ENCODE results near the gene MYPOP.

DNA sequence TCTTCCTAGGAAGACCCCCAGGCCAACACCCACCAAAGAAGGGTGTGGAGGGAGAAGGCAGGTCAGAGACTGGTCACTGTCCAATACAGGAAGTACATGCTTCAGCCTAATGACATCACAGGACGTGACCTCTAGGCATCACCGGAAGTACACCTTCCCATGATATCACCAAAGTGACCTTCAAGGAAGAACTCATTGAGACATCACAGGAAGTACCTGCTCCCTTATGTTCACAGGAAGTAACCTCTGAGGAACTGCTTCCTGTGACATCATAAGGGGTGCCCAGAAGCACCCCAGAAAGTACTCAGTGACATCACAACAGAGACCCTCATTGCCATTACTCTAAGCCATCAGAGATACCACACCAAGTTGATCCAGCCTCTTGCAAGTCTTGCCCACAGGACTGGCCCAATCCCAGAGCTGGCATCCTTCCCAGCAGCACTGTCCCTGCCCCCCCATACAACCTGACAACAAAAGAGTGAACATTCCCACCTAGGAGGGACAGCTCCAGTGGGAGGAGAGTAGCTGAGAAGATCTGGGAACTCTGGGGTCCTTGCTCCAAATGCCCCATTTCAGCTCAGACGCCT is 36.4 kb upstream of the MYPOP start:
- TF ChIP-seq, protein P1, sequence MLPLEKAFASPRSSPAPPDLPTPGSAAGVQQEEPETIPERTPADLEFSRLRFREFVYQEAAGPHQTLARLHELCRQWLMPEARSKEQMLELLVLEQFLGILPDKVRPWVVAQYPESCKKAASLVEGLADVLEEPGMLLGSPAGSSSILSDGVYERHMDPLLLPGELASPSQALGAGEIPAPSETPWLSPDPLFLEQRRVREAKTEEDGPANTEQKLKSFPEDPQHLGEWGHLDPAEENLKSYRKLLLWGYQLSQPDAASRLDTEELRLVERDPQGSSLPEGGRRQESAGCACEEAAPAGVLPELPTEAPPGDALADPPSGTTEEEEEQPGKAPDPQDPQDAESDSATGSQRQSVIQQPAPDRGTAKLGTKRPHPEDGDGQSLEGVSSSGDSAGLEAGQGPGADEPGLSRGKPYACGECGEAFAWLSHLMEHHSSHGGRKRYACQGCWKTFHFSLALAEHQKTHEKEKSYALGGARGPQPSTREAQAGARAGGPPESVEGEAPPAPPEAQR (tag by site-specific recombination; IDR thresholded peaks at IDR 0.05) = no peak
- TF ChIP-seq ZFP37 (tag by site-specific recombination; IDR thresholded peaks at IDR 0.05) (no peak), KLF16 (tag by site-specific recombination; IDR thresholded peaks at IDR 0.05) (no peak), PRDM1 (tag by site-specific recombination; IDR thresholded peaks at IDR 0.05) (no peak), ZNF660 (tag by site-specific recombination; IDR thresholded peaks at IDR 0.05) (no peak), KLF1 (tag by site-specific recombination; IDR thresholded peaks at IDR 0.05) (no peak), ZNF239 (tag by site-specific recombination; IDR thresholded peaks at IDR 0.05) (no peak), BCL11A (tag by site-specific recombination; IDR thresholded peaks at IDR 0.05; ENCODE audit: low read depth) (no peak), ZNF558 (tag by site-specific recombination; IDR thresholded peaks at IDR 0.05) (no peak)
- TF ChIP-seq, protein P2, sequence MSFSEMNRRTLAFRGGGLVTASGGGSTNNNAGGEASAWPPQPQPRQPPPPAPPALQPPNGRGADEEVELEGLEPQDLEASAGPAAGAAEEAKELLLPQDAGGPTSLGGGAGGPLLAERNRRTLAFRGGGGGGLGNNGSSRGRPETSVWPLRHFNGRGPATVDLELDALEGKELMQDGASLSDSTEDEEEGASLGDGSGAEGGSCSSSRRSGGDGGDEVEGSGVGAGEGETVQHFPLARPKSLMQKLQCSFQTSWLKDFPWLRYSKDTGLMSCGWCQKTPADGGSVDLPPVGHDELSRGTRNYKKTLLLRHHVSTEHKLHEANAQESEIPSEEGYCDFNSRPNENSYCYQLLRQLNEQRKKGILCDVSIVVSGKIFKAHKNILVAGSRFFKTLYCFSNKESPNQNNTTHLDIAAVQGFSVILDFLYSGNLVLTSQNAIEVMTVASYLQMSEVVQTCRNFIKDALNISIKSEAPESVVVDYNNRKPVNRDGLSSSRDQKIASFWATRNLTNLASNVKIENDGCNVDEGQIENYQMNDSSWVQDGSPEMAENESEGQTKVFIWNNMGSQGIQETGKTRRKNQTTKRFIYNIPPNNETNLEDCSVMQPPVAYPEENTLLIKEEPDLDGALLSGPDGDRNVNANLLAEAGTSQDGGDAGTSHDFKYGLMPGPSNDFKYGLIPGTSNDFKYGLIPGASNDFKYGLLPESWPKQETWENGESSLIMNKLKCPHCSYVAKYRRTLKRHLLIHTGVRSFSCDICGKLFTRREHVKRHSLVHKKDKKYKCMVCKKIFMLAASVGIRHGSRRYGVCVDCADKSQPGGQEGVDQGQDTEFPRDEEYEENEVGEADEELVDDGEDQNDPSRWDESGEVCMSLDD (tag by site-specific recombination; IDR thresholded peaks at IDR 0.05) = 0 out of 2 replicates have a peak, but pooled peaks have one; percentile 38
- TF ChIP-seq, protein P3, sequence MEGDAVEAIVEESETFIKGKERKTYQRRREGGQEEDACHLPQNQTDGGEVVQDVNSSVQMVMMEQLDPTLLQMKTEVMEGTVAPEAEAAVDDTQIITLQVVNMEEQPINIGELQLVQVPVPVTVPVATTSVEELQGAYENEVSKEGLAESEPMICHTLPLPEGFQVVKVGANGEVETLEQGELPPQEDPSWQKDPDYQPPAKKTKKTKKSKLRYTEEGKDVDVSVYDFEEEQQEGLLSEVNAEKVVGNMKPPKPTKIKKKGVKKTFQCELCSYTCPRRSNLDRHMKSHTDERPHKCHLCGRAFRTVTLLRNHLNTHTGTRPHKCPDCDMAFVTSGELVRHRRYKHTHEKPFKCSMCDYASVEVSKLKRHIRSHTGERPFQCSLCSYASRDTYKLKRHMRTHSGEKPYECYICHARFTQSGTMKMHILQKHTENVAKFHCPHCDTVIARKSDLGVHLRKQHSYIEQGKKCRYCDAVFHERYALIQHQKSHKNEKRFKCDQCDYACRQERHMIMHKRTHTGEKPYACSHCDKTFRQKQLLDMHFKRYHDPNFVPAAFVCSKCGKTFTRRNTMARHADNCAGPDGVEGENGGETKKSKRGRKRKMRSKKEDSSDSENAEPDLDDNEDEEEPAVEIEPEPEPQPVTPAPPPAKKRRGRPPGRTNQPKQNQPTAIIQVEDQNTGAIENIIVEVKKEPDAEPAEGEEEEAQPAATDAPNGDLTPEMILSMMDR (tag by site-specific recombination; IDR thresholded peaks at IDR 0.05) = no peak
- TF ChIP-seq, protein P4, sequence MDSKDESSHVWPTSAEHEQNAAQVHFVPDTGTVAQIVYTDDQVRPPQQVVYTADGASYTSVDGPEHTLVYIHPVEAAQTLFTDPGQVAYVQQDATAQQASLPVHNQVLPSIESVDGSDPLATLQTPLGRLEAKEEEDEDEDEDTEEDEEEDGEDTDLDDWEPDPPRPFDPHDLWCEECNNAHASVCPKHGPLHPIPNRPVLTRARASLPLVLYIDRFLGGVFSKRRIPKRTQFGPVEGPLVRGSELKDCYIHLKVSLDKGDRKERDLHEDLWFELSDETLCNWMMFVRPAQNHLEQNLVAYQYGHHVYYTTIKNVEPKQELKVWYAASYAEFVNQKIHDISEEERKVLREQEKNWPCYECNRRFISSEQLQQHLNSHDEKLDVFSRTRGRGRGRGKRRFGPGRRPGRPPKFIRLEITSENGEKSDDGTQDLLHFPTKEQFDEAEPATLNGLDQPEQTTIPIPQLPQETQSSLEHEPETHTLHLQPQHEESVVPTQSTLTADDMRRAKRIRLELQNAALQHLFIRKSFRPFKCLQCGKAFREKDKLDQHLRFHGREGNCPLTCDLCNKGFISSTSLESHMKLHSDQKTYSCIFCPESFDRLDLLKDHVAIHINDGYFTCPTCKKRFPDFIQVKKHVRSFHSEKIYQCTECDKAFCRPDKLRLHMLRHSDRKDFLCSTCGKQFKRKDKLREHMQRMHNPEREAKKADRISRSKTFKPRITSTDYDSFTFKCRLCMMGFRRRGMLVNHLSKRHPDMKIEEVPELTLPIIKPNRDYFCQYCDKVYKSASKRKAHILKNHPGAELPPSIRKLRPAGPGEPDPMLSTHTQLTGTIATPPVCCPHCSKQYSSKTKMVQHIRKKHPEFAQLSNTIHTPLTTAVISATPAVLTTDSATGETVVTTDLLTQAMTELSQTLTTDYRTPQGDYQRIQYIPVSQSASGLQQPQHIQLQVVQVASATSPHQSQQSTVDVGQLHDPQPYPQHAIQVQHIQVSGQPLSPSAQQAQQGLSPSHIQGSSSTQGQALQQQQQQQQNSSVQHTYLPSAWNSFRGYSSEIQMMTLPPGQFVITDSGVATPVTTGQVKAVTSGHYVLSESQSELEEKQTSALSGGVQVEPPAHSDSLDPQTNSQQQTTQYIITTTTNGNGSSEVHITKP (tag by site-specific recombination; IDR thresholded peaks at IDR 0.05) = no peak
- TF ChIP-seq, protein P5, sequence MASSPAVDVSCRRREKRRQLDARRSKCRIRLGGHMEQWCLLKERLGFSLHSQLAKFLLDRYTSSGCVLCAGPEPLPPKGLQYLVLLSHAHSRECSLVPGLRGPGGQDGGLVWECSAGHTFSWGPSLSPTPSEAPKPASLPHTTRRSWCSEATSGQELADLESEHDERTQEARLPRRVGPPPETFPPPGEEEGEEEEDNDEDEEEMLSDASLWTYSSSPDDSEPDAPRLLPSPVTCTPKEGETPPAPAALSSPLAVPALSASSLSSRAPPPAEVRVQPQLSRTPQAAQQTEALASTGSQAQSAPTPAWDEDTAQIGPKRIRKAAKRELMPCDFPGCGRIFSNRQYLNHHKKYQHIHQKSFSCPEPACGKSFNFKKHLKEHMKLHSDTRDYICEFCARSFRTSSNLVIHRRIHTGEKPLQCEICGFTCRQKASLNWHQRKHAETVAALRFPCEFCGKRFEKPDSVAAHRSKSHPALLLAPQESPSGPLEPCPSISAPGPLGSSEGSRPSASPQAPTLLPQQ (tag by site-specific recombination; IDR thresholded peaks at IDR 0.05) = no peak
- TF ChIP-seq, protein P6, sequence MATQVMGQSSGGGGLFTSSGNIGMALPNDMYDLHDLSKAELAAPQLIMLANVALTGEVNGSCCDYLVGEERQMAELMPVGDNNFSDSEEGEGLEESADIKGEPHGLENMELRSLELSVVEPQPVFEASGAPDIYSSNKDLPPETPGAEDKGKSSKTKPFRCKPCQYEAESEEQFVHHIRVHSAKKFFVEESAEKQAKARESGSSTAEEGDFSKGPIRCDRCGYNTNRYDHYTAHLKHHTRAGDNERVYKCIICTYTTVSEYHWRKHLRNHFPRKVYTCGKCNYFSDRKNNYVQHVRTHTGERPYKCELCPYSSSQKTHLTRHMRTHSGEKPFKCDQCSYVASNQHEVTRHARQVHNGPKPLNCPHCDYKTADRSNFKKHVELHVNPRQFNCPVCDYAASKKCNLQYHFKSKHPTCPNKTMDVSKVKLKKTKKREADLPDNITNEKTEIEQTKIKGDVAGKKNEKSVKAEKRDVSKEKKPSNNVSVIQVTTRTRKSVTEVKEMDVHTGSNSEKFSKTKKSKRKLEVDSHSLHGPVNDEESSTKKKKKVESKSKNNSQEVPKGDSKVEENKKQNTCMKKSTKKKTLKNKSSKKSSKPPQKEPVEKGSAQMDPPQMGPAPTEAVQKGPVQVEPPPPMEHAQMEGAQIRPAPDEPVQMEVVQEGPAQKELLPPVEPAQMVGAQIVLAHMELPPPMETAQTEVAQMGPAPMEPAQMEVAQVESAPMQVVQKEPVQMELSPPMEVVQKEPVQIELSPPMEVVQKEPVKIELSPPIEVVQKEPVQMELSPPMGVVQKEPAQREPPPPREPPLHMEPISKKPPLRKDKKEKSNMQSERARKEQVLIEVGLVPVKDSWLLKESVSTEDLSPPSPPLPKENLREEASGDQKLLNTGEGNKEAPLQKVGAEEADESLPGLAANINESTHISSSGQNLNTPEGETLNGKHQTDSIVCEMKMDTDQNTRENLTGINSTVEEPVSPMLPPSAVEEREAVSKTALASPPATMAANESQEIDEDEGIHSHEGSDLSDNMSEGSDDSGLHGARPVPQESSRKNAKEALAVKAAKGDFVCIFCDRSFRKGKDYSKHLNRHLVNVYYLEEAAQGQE (tag by site-specific recombination; IDR thresholded peaks at IDR 0.05) = no peak
